Measurements from ENCODE around the gene RCN1. TPM values are rescaled to one million over a fixed set of nuclear protein-coding genes. Genes with fewer than 3 reads are reported as not detected.

Gene RCN1
- total RNA-seq, 2 donors from 2014 or later = 23.6 to 30.7 TPM

- ATAC-seq (no peak), DNase-seq (no peak)
- peaks cover 8% of the 10 kb centered on the region for H3K4me1 ChIP-seq
- no peak for TF ChIP-seq POLR2A (IDR thresholded peaks at IDR 0.05)
- no peak for TF ChIP-seq CTCF (IDR thresholded peaks at IDR 0.05)
- no peak overlapping the region for H3K27ac ChIP-seq
- intact Hi-C loops (cut with DNase I) = no loop called here
- WGBS, 2 donors = 91 to 95% methylated on average over 6 of the region's 6 CpGs
- no peaks in the 10 kb centered on the region for H3K9me3 ChIP-seq
- no peak overlapping the region for H3K4me3 ChIP-seq
- H3K36me3 ChIP-seq (replicated peaks in 1 of 2; ENCODE audit: insufficient read depth in 1 of 2, low read depth in 2 of 2) = no peaks in the 10 kb centered on the region
- no peaks in the 10 kb centered on the region for H3K27me3 ChIP-seq
Observed at GRCh38 chr11:32109592-32109991, 18.7 kb downstream of the RCN1 start.

GRCh38 chr11:32110795-32111194 lies 19.9 kb downstream of the RCN1 start:
- Histone ChIP-seq H3K4me3 (no peak overlapping the region), H3K4me1 (peaks cover 8% of the 10 kb centered on the region), H3K27ac (no peak overlapping the region), H3K27me3 (no peaks in the 10 kb centered on the region), H3K9me3 (no peaks in the 10 kb centered on the region), H3K36me3 (replicated peaks in 1 of 2; ENCODE audit: insufficient read depth in 1 of 2, low read depth in 2 of 2) (no peaks in the 10 kb centered on the region)
- DNase-seq = no peak
- 72 to 80% methylated on average over 3 of the region's 3 CpGs for whole genome bisulfite sequencing, 2 donors
- no peak for ATAC-seq
- TF ChIP-seq CTCF (IDR thresholded peaks at IDR 0.05) = no peak
- TF ChIP-seq POLR2A (IDR thresholded peaks at IDR 0.05) = no peak
- intact Hi-C loops (cut with DNase I) = loop anchor here (10.0 kb wide), 1 partner anchor 54 kb away; no protein-coding TSS in a partner anchor

GRCh38 chr11:32113200-32113919 lies 22.5 kb downstream of the RCN1 start:
- Histone ChIP-seq H3K9me3 (no peaks in the 10 kb centered on the region), H3K27ac (no peak overlapping the region), H3K27me3 (no peaks in the 10 kb centered on the region), H3K4me1 (peaks cover 8% of the 10 kb centered on the region), H3K4me3 (no peak overlapping the region), H3K36me3 (replicated peaks in 1 of 2; ENCODE audit: insufficient read depth in 1 of 2, low read depth in 2 of 2) (no peaks in the 10 kb centered on the region)
- DNase-seq = peak in 3 of 4 donors; percentile 32 to 41 (median 34)
- no peak for TF ChIP-seq POLR2A (IDR thresholded peaks at IDR 0.05)
- no peak for TF ChIP-seq CTCF (IDR thresholded peaks at IDR 0.05)
- intact Hi-C loops (cut with DNase I) = loop anchor here (10.0 kb wide), 1 partner anchor 51 kb away; no protein-coding TSS in a partner anchor
- peak; percentile 67 for ATAC-seq
- WGBS, 2 donors = 21% methylated on average over 10 of the region's 10 CpGs

- WGBS, 2 donors = 70 to 77% methylated on average over 2 of the region's 2 CpGs
Observed at GRCh38 chr11:32113920-32114203, 23.0 kb downstream of the RCN1 start.

GRCh38 chr11:32115446-32115845 lies 24.6 kb downstream of the RCN1 start:
- Histone ChIP-seq H3K9me3 (no peaks in the 10 kb centered on the region), H3K36me3 (replicated peaks in 1 of 2; ENCODE audit: insufficient read depth in 1 of 2, low read depth in 2 of 2) (no peaks in the 10 kb centered on the region), H3K27me3 (no peaks in the 10 kb centered on the region), H3K4me3 (no peak overlapping the region), H3K27ac (no peak overlapping the region), H3K4me1 (peaks cover 8% of the 10 kb centered on the region)
- DNase-seq (no peak), ATAC-seq (no peak)
- TF ChIP-seq CTCF (IDR thresholded peaks at IDR 0.05) (no peak), POLR2A (IDR thresholded peaks at IDR 0.05) (no peak)
- intact Hi-C loops (cut with DNase I) = loop anchor here (10.0 kb wide), 1 partner anchor 49 kb away; no protein-coding TSS in a partner anchor
- 73 to 75% methylated on average over 5 of the region's 5 CpGs for WGBS, 2 donors

More at GRCh38 chr11:32113920-32114203, 23.0 kb downstream of the RCN1 start:
- H3K27ac ChIP-seq = no peak overlapping the region
- ATAC-seq = no peak
- no peak for TF ChIP-seq POLR2A (IDR thresholded peaks at IDR 0.05)
- H3K36me3 ChIP-seq (replicated peaks in 1 of 2; ENCODE audit: insufficient read depth in 1 of 2, low read depth in 2 of 2) = no peaks in the 10 kb centered on the region
- no peak overlapping the region for H3K4me3 ChIP-seq
- H3K4me1 ChIP-seq = peaks cover 8% of the 10 kb centered on the region
- no peak for DNase-seq
- H3K9me3 ChIP-seq = no peaks in the 10 kb centered on the region
- intact Hi-C loops (cut with DNase I) = loop anchor here (10.0 kb wide), 1 partner anchor 51 kb away; no protein-coding TSS in a partner anchor
- no peaks in the 10 kb centered on the region for H3K27me3 ChIP-seq

Data from body of pancreas (tissue), 4 donors.